HG03457 (cell line): Measurements from ENCODE around the gene TMEM182.

Experiments used
- ATAC-seq: cut with Tn5 transposase; IDR thresholded peaks from one replicate; pipeline ENCODE4 v1.9.1; 2021; ENCODE audit warnings: moderate number of reproducible peaks; ENCODE audit not compliant: unreplicated experiment

TMEM182 gene

GRCh38 chr2:102765061-102765460 is 3.2 kb downstream of the TMEM182 start:
- ATAC-seq, result no peak

DNA sequence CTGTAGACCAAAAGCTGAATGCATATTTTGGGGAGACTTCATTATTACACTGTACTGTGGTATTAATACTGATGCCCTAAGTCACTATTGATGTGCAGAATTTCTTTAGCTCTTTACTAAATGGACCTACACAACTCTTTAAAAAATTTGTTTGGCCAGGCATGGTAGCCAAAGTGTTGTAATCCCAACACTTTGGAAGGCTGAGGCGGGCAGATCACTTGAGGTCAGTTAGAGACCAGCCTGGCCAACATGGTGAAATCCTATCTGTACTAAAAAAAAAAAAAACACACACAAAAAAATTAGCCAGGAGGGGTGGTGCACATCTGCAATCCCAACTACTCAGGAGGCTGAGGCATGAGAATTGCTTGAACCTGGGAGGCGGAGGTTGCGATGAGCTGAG is 6.4 kb downstream of the TMEM182 start:
- ATAC-seq, result no peak

DNA sequence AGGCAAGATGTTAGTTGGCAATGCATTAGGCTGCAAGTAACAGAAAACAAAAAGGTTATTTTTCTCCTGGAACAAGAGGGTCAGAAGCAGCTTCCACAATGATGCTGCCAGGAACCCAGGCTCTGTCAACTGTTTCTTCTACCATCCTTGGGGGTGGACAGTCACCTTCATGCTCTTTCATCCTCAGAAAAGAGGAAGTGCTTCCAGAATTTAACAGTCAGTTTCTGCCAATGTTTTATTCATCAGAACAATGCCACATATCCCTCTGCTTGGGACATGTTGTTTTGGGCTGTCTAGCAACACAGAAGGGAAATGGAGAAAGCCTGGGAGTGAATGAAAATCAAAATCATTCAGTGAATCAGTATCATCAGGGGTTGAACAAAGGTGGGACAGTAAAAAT is 7.1 kb downstream of the TMEM182 start:
- no peak for ATAC-seq

GRCh38 chr2:102770506-102770905 is 8.7 kb downstream of the TMEM182 start:
- no peak for ATAC-seq

DNA sequence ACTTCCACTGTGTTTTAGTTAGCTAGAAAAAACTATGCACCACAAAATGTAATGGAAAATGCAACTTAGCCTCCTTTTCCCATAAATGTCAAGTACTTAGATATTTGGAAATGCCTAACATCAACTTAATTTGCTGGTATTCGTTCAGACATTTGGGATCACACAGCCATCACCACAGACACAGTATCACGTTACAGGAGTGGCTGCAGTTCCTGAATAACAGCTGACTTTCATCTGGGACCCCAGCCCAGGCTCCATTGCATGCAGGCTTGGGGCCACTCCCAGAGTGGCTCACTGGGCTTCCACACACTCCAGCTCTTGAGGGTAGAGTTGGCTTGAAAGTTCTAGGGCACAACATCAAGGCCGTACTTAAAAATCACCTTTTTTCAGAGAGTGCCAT is 9.3 kb downstream of the TMEM182 start:
- ATAC-seq, result no peak

DNA sequence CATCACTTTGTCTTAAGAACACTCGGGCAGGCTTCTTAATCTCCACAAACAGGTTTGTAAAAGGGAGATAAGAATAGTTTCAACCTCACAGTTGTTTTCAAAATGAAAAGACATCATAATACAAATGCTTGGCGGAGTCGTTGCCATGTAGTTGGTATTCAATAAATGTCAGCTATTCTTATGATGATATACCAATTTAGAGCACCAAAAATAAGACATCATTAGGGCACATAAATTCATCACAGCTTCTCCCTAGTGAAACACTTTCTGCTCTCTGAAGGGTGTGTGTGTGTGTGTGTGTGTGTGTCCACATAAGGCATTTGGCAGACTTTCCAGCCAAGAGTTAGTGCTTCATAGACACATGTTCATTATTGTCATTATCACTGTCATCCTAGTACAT is 10.8 kb downstream of the TMEM182 start:
- ATAC-seq, result no peak

DNA sequence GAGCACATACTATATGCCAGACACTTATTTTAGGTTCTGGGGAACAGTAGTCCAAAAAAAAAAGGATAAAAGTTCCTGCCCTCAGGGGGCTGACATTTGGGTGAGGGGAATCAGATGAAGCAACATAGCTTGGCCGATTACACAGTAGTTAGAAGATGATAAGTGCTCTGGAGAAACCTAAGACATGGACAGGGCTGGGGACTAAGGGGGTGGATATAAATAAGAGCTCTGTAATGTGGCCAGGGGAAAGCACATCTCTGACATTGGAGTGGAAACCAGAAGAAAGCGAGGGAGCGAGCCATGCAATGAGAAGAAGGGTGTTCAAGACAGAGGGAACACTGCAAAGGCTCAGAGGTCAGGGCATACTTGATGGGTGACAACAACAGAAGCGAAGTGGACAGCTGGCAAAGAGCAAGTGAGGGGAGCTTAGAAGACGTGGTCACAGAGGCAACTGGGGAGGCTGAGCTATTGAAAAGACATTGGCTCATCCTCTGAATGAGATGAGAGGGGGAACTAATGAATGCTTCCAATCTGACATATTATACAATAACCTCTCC is 11.4 kb downstream of the TMEM182 start:
- ATAC-seq, result no peak

DNA sequence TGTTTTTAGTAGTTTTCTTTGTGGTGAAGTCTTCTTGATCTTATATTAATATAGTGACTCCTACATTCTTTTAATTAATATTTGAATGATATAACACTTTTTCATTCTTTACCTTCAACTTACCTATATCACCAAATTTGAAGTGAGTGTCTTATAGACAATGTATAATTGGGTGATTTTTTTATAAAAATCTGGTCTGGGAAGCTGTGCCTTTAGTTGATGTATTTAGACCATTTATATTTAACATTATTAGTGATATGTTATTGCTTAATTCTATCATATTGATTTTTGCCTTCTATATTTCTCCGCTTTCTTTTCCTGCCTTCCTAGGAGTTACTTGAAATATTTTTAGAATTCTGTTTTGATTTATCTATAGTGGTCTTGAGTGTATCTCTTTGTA is 16.4 kb downstream of the TMEM182 start:
- no peak for ATAC-seq

DNA sequence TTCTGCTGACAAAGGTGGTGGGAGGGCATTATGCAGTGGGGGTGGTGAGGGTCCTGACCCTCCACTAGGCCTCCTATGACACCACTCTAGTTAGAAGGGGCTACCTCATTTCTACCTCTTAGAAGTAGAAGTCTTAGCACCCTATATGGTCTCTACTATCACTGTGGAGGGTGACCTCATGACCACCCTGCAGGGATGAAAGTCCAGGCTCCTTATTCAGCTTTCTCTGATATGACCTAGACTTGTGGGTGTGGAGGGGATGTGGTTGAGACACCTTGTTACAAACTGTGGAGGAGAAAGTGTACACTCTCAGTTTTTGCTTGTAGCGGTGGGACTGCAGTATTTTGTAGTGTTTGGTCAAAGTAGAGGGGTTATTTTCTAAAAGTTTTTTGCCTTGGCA is 18.6 kb downstream of the TMEM182 start:
- no peak for ATAC-seq

GRCh38 chr2:102782187-102782586 is 20.4 kb downstream of the TMEM182 start:
- ATAC-seq, result no peak

GRCh38 chr2:102782933-102783332 is 21.1 kb downstream of the TMEM182 start:
- ATAC-seq, result no peak

GRCh38 chr2:102783506-102784183 is 21.8 kb downstream of the TMEM182 start:
- ATAC-seq, result no peak

GRCh38 chr2:102784940-102785339 is 23.1 kb downstream of the TMEM182 start:
- no peak for ATAC-seq

DNA sequence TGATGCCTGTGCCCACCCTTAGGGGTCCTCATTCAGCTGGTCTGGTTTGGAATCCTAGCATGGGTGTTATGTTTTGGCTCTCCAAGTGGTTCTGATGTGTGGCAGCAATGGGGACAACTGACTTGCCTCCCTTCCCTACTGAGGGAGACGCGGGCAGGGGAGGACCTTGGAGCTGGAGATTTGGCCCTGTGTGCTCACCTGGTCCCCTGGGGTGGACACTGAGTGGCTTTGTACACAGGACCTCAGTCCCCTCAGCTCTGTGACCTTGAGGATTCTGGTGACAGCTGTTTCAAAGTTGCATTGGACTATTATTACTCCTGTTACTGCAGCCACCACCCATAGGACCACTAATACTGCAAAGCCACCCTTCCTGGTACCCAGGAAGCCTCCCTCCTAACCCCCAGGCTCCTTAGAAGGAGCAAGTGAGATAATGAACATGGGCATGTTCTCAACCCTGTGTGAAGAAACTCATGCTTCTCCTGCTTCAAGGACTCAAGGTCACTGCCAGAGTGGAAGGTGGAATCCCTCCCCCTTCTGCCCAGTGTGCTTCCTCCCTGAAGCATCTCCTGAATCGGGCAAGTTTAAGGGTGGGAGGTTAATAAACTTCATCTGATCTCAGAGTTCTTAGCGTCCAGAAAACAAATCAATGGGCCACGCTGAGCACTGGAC is 26.5 kb downstream of the TMEM182 start:
- no peak for ATAC-seq

DNA sequence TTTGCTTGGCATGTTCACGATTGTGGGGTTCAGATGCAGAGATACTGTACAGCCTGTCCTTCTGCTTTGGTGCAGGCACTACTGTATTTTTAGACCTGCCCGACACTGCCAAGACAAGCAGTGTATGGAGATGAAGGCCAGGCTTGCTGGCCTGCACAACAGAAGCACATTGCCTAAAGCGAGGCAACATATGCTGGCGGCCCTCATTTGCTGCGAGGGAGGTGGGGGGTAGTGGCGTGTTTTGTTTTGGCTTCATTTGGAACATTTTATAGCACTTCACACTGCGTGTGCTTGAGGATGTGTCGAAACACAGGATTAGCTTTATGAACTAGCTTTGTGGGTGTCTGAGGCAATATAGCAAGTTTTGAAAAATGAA is 27.0 kb downstream of the TMEM182 start:
- no peak for ATAC-seq

DNA sequence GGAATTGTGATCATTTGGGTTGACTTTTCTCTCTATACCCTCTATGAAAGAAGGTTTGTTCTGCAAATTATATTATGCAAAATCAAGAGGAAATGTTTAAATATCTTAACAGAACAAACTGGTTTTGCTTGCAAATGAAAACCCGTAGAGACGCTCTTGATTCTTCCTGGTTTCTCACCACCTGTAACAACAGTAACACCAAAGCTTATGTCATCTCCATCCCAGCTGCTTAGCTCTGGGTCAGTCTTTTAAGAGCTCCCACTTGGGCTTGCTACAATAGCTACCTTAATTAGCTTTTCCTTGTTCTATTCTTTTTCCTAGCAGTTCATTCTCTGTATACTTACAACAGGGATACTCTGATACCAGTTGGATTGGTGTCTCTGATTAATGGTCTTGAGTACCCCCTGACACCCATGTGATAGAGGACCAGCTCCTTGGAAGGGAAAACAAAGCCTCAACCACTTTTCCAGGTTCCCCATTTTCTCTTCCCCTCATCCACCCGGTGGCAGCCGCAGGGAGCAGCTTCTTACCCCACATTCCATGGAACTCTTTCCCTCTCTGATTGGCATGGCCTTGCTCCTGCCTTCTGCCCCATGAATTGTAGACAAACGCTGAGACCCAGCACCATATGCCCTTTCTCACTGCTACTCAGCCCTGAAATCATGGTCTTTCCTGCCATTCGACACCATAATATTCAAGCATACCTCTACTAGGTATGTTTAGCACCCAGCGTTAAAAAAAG is 27.7 kb downstream of the TMEM182 start:
- ATAC-seq, result no peak

DNA sequence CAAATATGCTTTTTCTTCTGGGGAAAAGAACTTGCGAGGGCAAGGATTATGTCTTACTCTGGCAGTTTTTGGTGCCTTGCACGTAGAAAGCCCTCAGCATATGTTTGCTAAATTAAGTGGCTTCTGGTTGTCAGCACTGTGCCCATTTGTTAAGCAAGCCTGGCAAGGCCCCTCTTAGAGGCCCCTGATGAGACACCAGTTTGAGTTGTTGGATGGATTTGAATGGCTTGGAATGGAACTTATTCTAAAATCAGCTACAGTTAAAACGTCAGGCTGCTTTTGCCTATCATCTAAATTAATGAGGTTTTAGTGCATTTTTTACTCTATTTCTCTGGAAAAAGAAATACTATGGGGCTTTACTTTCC is 28.2 kb downstream of the TMEM182 start:
- ATAC-seq, result no peak

DNA sequence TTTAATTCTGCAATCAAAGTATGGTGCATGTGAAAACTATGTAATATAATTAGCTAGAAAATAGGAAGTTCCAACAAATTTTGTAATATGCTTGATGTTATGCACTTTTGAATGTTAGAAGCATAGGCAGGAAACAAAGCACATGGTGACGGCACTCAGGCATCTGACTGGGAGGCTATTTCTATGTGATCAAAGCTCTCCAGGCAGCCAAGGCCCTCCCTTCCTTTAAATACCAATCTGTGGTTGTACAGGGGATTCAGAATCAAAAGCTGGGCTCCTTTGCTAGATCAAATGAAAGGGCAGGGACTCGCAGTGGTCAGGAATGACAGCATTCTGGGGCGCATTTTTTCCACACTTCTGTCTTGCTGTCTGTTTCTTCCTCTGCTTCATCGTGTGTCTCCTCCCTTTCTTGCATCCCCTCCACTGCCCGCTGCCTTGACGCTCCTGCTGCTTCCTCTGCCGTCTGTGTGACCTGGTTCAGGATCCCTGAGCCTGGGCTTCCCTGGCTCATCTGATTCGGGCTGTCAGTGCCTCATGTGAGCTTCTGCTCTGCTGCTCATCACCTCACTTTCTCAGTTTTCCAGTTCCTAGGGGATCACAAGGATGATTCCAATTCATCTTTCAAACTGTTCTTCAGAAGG is 30.9 kb downstream of the TMEM182 start:
- ATAC-seq, result no peak

- ATAC-seq, result no peak
These were observed 33.8 kb downstream of the TMEM182 start for GRCh38 chr2:102795641-102796040.

DNA sequence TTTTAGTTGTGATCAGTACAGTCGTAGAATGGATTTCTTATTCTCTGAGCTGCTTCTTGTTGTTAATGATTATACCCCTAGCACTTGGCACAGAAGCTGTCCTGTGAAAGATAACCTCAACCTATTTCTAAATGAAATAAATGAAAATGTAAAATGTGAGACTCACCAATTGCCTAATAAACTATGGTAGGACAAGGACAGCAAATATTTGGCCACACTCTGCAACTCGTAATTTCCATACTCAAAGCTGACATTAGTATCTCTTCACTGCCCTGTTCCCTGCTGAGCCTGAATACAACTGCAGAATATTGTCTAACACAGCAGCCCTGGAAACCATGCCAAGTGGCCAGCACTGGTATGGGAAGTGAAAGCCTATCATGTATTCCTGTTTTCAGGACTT is 34.5 kb downstream of the TMEM182 start:
- no peak for ATAC-seq

DNA sequence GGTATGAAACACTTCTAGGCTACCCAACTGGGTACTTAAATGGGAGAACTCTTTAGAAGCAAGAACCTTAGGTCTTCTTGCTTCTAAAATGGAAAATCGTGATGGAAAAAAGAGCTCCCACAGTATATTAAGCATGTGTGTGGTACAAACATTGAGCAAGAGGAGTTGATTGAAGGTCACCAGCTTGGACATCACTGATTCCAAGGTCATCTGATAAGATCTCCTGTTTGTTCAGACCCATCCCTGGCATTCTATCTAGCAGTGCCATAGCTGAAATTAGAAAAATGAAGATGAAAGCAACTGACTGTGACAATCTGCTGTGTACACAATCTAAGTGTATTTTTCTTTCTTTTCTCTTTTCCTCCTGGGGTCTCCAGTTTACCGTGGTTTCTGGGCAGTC is 35.7 kb downstream of the TMEM182 start:
- no peak for ATAC-seq

DNA sequence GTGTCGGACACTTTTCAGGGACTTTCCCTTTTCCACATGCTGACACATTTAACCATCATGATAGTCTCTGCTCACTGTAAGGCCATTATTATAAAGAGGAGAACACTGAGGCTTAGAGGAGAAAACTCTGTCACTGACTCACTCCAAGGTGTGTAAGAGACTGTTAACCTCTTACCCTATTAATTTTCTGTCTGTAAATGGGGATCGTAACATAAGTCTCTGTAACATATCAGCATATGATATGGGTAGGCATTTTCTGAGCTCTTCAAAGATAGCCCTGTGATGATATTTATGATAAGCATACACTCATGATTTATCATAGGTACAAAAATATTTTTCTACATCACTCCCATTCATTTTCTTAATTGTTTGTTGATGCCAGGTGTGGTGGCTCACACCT is 36.4 kb downstream of the TMEM182 start:
- ATAC-seq, result no peak
